ENCODE data around the gene ETV3L. TPM values are rescaled to one million over a fixed set of nuclear protein-coding genes. Genes with fewer than 3 reads are reported as not detected.

The ETV3L gene
- not detected for total RNA-seq (2021; ENCODE audit: unreplicated experiment)
- not detected for polyA plus RNA-seq (2012; ENCODE audit: insufficient read length)
- Bru-seq, nascent RNA = percentile 3 among the genes with signal in this experiment
- percentile 6 among the genes with signal in this experiment for BruChase-seq, experiment 1, labeled RNA remaining after a 2-hour chase
- BruChase-seq, experiment 2, labeled RNA remaining after a 6-hour chase = not detected
- long read RNA-seq = 0 reads

- POLR2A ChIA-PET = interaction anchor here (0.7 kb wide), 1 partner anchor 999 kb away, joined by 3 read pairs; no protein-coding TSS in a partner anchor
- H3K9me3 ChIP-seq (ENCODE audit: control insufficient read depth, insufficient read depth, low read depth, low read length) = no peaks in the 10 kb centered on the region
- no peak within 1 kb of the TSS for H3K4me3 ChIP-seq (ENCODE audit: low read depth in 2 of 2, low read length in 2 of 2)
- TF ChIP-seq CTCF (IDR thresholded peaks at IDR 0.05) (no peak), POLR2AphosphoS5 (IDR thresholded peaks at IDR 0.05; ENCODE audit: low read depth, low read length) (no peak), REST (IDR thresholded peaks at IDR 0.05; ENCODE audit: insufficient read depth in 1 of 2, low read depth in 2 of 2, low read length in 1 of 2) (no peak), SIN3A (IDR thresholded peaks at IDR 0.05; ENCODE audit: borderline replicate concordance, insufficient read depth, low read depth, low read length) (no peak), TCF7L2 (IDR thresholded peaks at IDR 0.05; ENCODE audit: low read depth, low read length) (no peak)
- no peak for DNase-seq (ENCODE audit: low read depth, low spot score)
- no peaks in the 10 kb centered on the region for H3K27me3 ChIP-seq (ENCODE audit: control insufficient read depth, insufficient read depth, low read length)
- CTCF ChIA-PET = no interaction called here
- intact Hi-C loops (cut with micrococcal nuclease; ENCODE audit: unreplicated experiment) (no loop called here), in situ Hi-C loops (cut with HindIII; ENCODE audit: low pct_unique_long_range_greater_than_20kb, low sequenced_read_pairs) (no loop called here)
- no peaks in the 10 kb centered on the region for H3K36me3 ChIP-seq (ENCODE audit: control insufficient read depth, insufficient read depth, low read length)
- H3K4me1 ChIP-seq (ENCODE audit: control insufficient read depth, insufficient read depth, low read length) = no peaks in the 10 kb centered on the region
- ATAC-seq = no peak
- H3K27ac ChIP-seq (ENCODE audit: low read length) = no peak within 1 kb of the TSS
- no TSS peak for BruUV-seq (replicated peaks)
These were observed at the start of gene ETV3L for GRCh38 chr1:157099633-157100009. Gene ETV3L, minus strand, starts transcription at chr1:157099808. Its CDS starts 285 bp downstream, at chr1:157099523.

GRCh38 chr1:157147906-157148700, 48.5 kb upstream of the ETV3L start:
- Histone ChIP-seq H3K36me3 (ENCODE audit: control insufficient read depth, insufficient read depth, low read length) (no peaks in the 10 kb centered on the region), H3K9me3 (ENCODE audit: control insufficient read depth, insufficient read depth, low read depth, low read length) (no peaks in the 10 kb centered on the region), H3K4me3 (ENCODE audit: low read depth in 2 of 2, low read length in 2 of 2) (no peak overlapping the region), H3K27ac (ENCODE audit: low read length) (no peak overlapping the region), H3K4me1 (ENCODE audit: control insufficient read depth, insufficient read depth, low read length) (no peaks in the 10 kb centered on the region), H3K27me3 (ENCODE audit: control insufficient read depth, insufficient read depth, low read length) (peaks cover 4% of the 10 kb centered on the region; the same call in 1 of the 2 replicates)
- CTCF ChIA-PET = interaction anchor here (0.6 kb wide), 1 partner anchor 962 kb away, joined by 3 read pairs; no protein-coding TSS in a partner anchor
- TF ChIP-seq CTCF (IDR thresholded peaks at IDR 0.05) (no peak), TCF7L2 (IDR thresholded peaks at IDR 0.05; ENCODE audit: low read depth, low read length) (no peak), REST (IDR thresholded peaks at IDR 0.05; ENCODE audit: insufficient read depth in 1 of 2, low read depth in 2 of 2, low read length in 1 of 2) (no peak), POLR2AphosphoS5 (IDR thresholded peaks at IDR 0.05; ENCODE audit: low read depth, low read length) (no peak), SIN3A (IDR thresholded peaks at IDR 0.05; ENCODE audit: borderline replicate concordance, insufficient read depth, low read depth, low read length) (no peak)
- no peak for DNase-seq (ENCODE audit: low read depth, low spot score)
- no peak for ATAC-seq
- intact Hi-C loops (cut with micrococcal nuclease; ENCODE audit: unreplicated experiment) (no loop called here), in situ Hi-C loops (cut with HindIII; ENCODE audit: low pct_unique_long_range_greater_than_20kb, low sequenced_read_pairs) (no loop called here)
- BruUV-seq (replicated peaks) = no TSS peak
- POLR2A ChIA-PET = no interaction called here
